Peyer's patch (tissue), 4 donors: Measurements from ENCODE around the gene VGLL4. TPM values are rescaled to one million over a fixed set of nuclear protein-coding genes. Genes with fewer than 3 reads are reported as not detected.
A peak's percentile ranks its signal among the peaks of the same experiment; 100 is the strongest.

Source experiments
- DNase-seq, 3 donors: peaks; one replicate each; pipeline ENCODE4 v3.0.0-alpha.2; 2017 to 2019
- H3K27ac ChIP-seq, 4 donors: fragments of 200-600 bp; sonication (generic); one replicate each; pipeline ENCODE4 v1.5.1; 2016 to 2019
- H3K27me3 ChIP-seq, 2 donors: fragments of 200-600 bp; sonication (generic); one replicate each; pipeline ENCODE4 v1.5.1; 2019
- H3K36me3 ChIP-seq, 3 donors: fragments of 200-600 bp; sonication (generic); one replicate each; pipeline ENCODE4 v1.5.1; 2016 to 2019
- H3K4me1 ChIP-seq, 4 donors: fragments of 200-600 bp; sonication (generic); one replicate each; pipeline ENCODE4 v1.5.1; 2016 to 2019
- H3K4me3 ChIP-seq, 4 donors: fragments of 200-600 bp; sonication (generic); 1 replicate in 3 of 4; 2 replicates in 1 of 4; pipeline ENCODE4 v1.5.1; 2016 to 2019; ENCODE audit warnings: mild to moderate bottlenecking in 1 of 4
- H3K9me3 ChIP-seq, 4 donors: fragments of 200-600 bp; sonication (generic); one replicate each; pipeline ENCODE4 v1.5.1; 2016 to 2019; ENCODE audit warnings: mild to moderate bottlenecking in 1 of 4
- POLR2A ChIP-seq, 2 donors: fragments of 450-650 bp; IDR thresholded peaks; one replicate each; pipeline ENCODE4 v1.5.1; 2017; ENCODE audit warnings: antibody characterized with exemption in 2 of 2, mild to moderate bottlenecking in 2 of 2, moderate library complexity in 2 of 2
- total RNA-seq, 4 donors: library from RNA; depleted of rRNA; stranded (reverse); fragments of >200 nt; gene quantifications; one replicate each; pipeline ENCODE4 v1.1.0, GENCODE V29; 2016
- TF ChIP-seq, protein P1 (sequence below), 6 experiments: fragments of 450-650 bp in 4 of 6; fragments of 200-600 bp in 2 of 6; sonication (generic) in 1 of 6; IDR thresholded peaks; one replicate each; pipeline ENCODE4 v1.5.1; 2017 to 2019; ENCODE audit warnings: antibody characterized with exemption in 6 of 6, mild to moderate bottlenecking in 3 of 6, moderate library complexity in 1 of 6

The VGLL4 gene
- total RNA-seq, 4 donors from 2014 or later: 41.7 to 66.7 (median 59.4) TPM

DNA sequence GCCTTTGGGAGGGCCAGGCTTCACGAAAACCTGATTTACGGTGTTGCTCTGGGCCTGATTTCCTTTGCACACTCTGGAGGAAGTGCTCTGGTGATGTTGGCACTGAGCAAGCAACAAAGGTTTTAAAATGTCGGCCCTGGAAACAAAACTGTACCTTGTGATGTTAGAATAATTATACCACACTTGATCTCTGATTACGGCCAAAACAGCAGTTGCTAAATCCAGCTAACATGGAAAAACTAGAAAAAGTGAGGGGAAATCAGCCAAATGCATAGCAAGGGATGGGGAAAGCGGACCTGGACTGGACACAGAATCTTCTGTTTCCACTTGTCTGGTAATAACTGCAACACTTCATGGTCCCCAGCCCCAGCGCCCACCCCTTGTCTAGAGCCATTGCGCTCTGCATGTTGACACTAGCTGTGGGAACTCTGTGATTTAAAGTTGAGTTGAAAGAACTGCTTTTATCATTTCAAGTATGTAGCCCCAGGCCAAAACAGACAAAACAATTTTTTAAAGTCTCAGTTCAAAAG, 120.1 kb downstream of the VGLL4 start:
- DNase-seq: no peak
- Histone ChIP-seq H3K27me3 (no peaks in the 10 kb centered on the region), H3K27ac (peak overlapping the region in 2 of 4 donors; percentile 9 to 36), H3K4me1 (no peaks in the 10 kb centered on the region), H3K4me3 (no peak overlapping the region), H3K36me3 (no peaks in the 10 kb centered on the region), H3K9me3 (no peaks in the 10 kb centered on the region)
- no peak for TF ChIP-seq POLR2A (IDR thresholded peaks at IDR 0.05)
- TF ChIP-seq, protein P1, sequence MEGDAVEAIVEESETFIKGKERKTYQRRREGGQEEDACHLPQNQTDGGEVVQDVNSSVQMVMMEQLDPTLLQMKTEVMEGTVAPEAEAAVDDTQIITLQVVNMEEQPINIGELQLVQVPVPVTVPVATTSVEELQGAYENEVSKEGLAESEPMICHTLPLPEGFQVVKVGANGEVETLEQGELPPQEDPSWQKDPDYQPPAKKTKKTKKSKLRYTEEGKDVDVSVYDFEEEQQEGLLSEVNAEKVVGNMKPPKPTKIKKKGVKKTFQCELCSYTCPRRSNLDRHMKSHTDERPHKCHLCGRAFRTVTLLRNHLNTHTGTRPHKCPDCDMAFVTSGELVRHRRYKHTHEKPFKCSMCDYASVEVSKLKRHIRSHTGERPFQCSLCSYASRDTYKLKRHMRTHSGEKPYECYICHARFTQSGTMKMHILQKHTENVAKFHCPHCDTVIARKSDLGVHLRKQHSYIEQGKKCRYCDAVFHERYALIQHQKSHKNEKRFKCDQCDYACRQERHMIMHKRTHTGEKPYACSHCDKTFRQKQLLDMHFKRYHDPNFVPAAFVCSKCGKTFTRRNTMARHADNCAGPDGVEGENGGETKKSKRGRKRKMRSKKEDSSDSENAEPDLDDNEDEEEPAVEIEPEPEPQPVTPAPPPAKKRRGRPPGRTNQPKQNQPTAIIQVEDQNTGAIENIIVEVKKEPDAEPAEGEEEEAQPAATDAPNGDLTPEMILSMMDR (IDR thresholded peaks at IDR 0.05): no peak

DNA sequence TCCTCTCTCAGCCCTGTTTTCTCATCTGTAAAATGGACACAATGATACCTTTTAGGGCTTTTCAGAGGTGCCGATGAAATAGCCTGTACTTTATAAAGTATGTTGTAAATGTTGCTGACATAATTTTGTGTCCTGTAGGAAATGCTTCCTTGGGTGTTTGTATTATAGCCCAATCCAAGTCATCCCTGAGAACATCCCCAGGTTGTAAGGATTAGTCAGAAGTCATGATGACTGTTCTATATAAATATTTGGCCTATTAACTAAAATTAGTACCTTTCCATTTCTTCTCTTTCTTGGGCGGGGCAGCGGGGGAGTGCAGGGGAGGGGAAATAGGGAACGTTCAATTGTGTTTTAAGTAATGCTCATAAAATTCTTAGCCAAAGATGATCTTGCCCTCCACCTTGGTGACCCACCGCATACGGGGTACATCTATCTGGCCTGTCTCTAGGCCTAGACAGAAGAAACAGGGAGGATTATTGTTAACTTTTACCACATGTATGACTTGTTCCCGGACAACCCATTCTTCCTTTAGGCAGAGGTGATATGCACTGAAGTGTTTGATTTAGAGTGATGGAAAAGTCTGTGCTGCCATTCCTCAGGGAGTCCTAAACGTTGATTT, 120.7 kb downstream of the VGLL4 start:
- Histone ChIP-seq H3K9me3 (no peaks in the 10 kb centered on the region), H3K27me3 (no peaks in the 10 kb centered on the region), H3K4me1 (no peaks in the 10 kb centered on the region), H3K27ac (peak overlapping the region in 2 of 4 donors; percentile 9 to 36), H3K4me3 (no peak overlapping the region), H3K36me3 (no peaks in the 10 kb centered on the region)
- TF ChIP-seq POLR2A (IDR thresholded peaks at IDR 0.05): no peak
- TF ChIP-seq, protein P1 (IDR thresholded peaks at IDR 0.05): no peak
- DNase-seq: no peak

DNA sequence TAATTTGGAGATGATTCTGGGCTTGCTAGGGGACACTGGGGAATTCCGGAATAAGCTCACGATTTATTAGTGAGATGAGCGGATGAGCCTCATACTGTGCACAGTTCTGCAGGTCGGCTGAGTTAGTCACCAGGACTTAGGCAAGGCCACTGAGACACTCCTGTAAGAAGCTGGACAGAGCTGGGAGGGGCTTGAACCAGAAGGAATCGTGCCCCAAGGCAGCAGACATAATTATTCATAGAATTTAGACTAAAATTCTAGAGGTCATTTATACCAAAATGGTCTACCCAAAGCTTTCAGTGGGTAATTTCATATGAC, 121.4 kb downstream of the VGLL4 start:
- Histone ChIP-seq H3K4me3 (no peak overlapping the region), H3K4me1 (no peaks in the 10 kb centered on the region), H3K27me3 (no peaks in the 10 kb centered on the region), H3K9me3 (no peaks in the 10 kb centered on the region), H3K27ac (no peak overlapping the region), H3K36me3 (no peaks in the 10 kb centered on the region)
- no peak for DNase-seq
- TF ChIP-seq, protein P1 (IDR thresholded peaks at IDR 0.05): no peak

DNA sequence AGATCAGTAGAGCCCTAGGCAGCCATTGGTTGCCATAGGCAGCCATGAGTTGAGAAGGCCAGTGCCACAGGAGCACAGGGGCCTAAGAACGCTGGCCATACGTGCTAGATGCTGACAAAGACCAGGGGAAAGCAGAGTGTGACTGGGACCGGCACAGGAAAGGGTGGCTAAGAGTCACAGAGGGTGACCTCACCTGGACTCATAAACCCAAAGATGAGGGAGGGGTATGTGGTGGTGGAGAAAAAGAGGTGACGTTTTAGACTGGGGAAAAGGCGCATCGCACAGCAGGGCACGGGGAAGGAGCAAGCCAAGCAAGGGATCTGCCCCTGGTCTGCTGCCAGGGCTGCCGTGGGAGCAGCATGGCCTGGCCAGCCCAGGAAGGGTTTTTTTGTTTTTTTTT, 122.5 kb downstream of the VGLL4 start:
- H3K9me3 ChIP-seq: no peaks in the 10 kb centered on the region
- no peaks in the 10 kb centered on the region for H3K4me1 ChIP-seq
- H3K27me3 ChIP-seq: no peaks in the 10 kb centered on the region
- H3K36me3 ChIP-seq: no peaks in the 10 kb centered on the region
- TF ChIP-seq POLR2A (IDR thresholded peaks at IDR 0.05): no peak
- TF ChIP-seq, protein P1 (IDR thresholded peaks at IDR 0.05): no peak
- DNase-seq: no peak
- H3K4me3 ChIP-seq: no peak overlapping the region
- no peak overlapping the region for H3K27ac ChIP-seq

DNA sequence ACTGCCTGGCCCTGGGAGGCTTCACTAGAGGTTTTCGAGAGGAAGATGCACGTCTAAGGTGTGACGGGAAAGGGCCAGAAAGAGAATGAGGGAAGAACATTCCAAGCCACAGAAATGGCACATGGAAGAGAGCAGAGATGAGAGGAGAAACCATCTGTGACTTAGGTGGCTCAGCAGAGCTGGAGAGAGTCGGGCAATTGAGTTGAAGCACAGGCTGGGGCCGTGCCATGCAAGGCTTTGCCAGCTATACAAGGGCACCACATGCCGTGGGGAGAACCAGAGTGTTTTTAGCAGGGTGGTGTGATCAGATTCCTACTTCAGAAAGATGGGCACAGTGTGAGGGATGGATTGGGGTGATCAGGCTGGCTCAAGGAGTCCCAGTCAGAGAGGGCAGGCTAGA, 126.1 kb downstream of the VGLL4 start:
- H3K27me3 ChIP-seq: no peaks in the 10 kb centered on the region
- DNase-seq: no peak
- H3K4me1 ChIP-seq: peaks cover 0 to 18% (median 0%) of the 10 kb centered on the region in 4 donors
- TF ChIP-seq, protein P1 (IDR thresholded peaks at IDR 0.05): no peak
- no peak for TF ChIP-seq POLR2A (IDR thresholded peaks at IDR 0.05)
- H3K36me3 ChIP-seq: no peaks in the 10 kb centered on the region
- H3K9me3 ChIP-seq: no peaks in the 10 kb centered on the region
- H3K27ac ChIP-seq: no peak overlapping the region
- H3K4me3 ChIP-seq: no peak overlapping the region
